GM12872 (cell line): ENCODE measurements around the gene TOX2.

ENCODE experiments used
- TF ChIP-seq, protein P1 (sequence below): IDR thresholded peaks from 3 replicates; pipeline ENCODE4 v1.5.1; 2011; ENCODE audit warnings: low read depth, mild to moderate bottlenecking, low read length, moderate library complexity; ENCODE audit not compliant: insufficient read depth

Gene TOX2

DNA sequence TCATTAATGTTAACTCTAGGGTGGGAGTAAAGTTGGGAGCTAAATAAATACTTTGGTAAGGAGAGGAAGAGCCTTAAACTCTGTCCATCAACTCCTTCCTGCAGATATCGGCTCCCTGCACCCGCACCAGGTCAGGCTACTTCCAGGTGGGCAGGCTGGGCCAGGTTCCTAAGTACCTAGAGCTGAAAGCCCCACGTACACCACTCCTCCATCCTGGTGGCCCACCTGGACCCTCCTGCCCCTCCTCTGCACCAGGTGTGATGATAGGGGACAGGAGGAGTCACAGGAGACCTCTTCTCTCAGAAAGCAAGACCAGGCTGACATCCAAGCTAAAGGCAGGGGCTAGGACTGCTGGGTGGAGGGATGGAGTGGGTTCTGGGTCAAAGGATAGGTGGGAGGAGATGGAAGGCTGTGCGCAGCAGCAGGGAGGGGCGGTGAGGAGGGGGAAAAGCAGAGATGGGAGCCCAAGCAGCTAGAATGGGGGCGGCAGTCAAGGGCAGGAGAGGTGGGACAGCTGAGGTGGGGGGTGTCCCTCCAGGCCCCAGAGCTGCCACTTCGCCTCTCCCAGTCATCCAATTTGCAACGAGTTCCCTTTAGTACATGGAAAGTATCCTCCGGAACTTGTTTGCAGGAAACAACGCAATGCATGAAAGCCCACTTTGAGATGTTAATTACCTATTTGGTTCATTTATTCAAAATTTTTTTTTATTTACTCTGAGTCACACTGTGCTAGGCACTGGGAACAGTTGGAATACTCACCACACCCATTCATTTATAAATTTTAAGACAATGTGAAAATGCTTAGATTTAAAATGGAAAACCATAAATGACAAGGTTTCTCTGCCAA lies 15.2 kb upstream of the TOX2 start:
- TF ChIP-seq, protein P1, sequence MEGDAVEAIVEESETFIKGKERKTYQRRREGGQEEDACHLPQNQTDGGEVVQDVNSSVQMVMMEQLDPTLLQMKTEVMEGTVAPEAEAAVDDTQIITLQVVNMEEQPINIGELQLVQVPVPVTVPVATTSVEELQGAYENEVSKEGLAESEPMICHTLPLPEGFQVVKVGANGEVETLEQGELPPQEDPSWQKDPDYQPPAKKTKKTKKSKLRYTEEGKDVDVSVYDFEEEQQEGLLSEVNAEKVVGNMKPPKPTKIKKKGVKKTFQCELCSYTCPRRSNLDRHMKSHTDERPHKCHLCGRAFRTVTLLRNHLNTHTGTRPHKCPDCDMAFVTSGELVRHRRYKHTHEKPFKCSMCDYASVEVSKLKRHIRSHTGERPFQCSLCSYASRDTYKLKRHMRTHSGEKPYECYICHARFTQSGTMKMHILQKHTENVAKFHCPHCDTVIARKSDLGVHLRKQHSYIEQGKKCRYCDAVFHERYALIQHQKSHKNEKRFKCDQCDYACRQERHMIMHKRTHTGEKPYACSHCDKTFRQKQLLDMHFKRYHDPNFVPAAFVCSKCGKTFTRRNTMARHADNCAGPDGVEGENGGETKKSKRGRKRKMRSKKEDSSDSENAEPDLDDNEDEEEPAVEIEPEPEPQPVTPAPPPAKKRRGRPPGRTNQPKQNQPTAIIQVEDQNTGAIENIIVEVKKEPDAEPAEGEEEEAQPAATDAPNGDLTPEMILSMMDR = no peak

DNA sequence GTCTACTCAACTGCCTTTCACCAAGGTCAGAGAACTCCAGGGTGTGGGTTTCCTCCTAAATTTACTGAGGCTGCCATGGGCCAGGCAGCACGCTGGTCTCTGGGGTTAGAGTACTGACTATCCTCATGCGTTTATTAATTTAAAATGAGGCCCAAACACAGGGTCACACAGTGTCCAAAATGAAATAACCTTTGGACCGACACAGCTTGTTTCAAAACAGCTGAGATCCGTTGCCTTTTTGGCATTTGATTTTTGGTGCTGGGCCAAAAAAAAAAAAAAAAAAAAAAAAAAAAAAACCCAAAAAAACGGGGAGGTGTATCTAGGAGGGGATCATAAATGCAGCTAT lies 14.6 kb upstream of the TOX2 start:
- TF ChIP-seq, protein P1 = no peak

DNA sequence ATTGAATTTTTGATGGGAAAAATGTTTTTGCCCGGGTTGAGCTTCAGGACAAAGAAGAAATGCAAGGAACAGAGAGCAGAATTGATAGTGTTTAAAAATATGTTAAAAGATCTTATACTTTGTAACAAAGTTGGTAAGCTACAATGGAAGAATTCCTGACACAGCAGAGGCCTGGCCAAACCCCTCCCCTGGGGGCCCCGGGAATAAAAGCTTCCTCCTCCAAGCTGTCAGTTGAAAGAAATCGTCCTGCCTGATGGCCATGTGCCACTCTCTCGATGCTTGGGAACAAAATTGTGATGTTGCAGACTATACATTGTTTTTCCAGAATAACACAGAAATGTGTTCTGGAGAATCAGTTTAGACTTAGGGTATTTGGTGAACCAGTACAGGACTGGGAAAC lies 14.2 kb upstream of the TOX2 start:
- TF ChIP-seq, protein P1 = no peak

DNA sequence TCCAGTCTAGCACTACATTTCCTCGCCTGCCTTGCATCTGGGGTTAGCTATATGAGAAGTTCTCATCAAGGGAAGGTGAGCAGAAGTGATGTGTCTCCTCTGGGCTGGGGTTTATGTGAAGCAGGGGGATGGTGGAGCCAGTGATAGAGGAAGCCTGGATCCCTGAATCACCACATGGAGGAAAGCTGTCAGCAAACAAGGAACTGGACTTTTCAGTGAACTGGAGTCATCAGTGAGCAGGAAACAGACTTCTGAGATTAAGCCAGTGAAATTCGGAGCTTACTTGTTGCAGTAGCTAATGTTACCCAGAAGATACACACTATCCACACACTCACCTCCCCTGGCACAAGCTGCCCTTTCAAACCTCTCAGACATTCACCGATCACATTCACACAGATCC lies 13.4 kb upstream of the TOX2 start:
- TF ChIP-seq, protein P1 = no peak

DNA sequence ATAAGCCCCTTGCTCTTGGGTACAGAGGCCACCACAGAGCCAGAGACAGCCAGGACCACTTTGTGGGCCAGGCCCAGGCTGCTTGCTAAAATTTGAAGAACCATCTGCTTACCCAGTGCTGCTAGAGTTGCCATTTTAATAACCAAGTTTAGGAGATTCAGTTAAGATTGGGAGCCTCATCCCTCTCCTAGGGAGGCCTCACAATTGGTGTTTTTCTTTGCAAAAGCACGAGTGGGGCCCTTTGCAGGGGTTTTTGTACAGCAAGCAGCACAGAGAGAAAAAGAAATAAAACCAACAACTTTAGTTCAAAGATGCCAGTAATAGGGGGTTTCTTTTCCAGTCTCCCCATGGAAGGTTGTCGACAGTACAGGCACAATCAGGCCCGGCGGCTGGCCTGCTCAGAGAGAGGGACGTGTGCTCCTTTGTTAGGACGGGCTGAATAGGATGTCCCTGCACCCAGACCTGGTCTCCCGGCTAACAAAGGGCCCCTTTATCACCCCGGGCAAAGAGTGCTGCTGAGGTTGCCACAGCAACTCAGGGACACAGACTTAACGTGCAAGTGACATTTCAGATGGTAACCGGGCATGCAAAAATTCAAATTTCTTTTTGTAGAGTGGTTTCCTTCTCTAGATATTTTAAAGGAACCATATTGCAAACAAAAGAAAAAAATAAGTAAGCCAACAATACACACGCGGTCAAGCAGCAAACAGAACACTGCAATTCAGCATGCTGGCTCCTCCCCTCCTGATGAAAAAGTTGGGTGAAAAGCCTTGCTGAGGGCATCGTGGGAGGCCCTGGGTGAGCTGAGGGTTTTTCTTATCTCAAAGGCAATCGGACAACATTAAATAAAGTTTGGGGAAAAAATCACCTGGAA lies 10.5 kb upstream of the TOX2 start:
- TF ChIP-seq, protein P1 = no peak

DNA sequence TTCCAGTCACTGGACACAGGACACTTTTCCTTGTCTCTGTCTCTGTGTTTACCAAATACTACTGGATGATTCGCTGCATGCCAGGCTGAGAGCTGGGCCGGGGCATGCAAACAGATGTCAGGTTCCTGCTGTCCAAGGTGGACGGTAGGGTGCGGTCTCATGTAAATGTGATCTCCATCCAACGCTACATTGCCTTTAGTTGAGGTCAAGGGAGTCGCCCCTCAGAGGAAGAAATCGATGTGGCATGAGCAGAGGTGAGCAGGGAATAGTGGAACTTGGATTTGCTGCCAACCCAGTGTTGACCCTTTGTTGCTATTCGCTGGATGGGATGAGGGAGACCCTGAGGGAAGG lies 9.8 kb upstream of the TOX2 start:
- TF ChIP-seq, protein P1 = no peak

DNA sequence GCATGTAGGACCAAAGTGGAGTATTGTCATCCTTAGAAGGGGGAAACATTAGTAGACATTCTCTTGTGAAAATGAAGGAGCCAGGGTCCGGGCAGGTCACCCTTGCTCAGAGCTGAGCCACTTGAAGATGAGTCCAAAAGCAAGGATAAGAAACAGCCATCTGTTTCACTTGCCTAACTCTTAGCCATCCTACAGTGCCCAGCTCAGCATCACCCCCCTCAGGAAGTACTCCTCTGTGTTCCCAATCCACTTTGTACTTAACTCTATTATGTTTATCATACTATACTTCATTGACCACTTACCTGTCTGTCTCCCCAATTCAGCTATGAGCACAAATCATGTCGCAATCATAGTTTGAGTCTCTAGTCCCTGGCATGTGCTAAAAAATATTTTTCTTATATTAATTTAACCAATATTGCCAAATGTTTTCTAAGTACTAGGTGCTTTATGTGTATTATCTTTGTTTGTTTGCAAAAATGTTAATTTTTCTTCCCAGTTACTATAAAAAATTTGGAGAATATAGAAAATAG lies 8.1 kb upstream of the TOX2 start:
- TF ChIP-seq, protein P1 = no peak
